ENCODE data around the gene PIGO. TPM values are rescaled to one million over a fixed set of nuclear protein-coding genes. Genes with fewer than 3 reads are reported as not detected.
A peak's percentile ranks its signal among the peaks of the same experiment; 100 is the strongest.

The PIGO gene
- polyA plus RNA-seq, 1 of the 3 experiments (the other 2 are of a cell fraction) = 31.0 TPM

- ChIA-PET CTCF (interaction anchor here (0.6 to 5.1 kb wide), 7 partner anchors 15 to 322 kb away, joined by 3 to 55 read pairs (median 6); partner anchors contain the start of genes PIGO and STOML2), POLR2A (interaction anchor here (0.8 to 2.9 kb wide), 8 partner anchors 7 to 568 kb away, joined by 3 to 29 read pairs (median 5); partner anchors contain the start of genes DNAJB5, STOML2 and VCP)
- peak overlapping the region; percentile 68 to 74 for H3K4me3 ChIP-seq (ENCODE audit: low read depth in 2 of 2, low read length in 1 of 2)
- H3K36me3 ChIP-seq (replicated peaks in 1 of 2; ENCODE audit: control insufficient read depth in 1 of 2, insufficient read depth in 2 of 2, low read length in 1 of 2) = peaks cover 3 to 28% of the 10 kb centered on the region in 2 experiments
- peaks cover 5% of the 10 kb centered on the region for H3F3A ChIP-seq (replicated peaks; ENCODE audit: insufficient read depth)
- H3K9ac ChIP-seq = peak overlapping the region; percentile 75
- no peaks in the 10 kb centered on the region for H3K9me3 ChIP-seq
- peak overlapping the region; percentile 64 to 88 for H3K27ac ChIP-seq (ENCODE audit: low read depth in 2 of 2, low read length in 1 of 2)
- H2AFZ ChIP-seq (ENCODE audit: low read depth) = peak overlapping the region; percentile 97; the same call in 1 of the 2 replicates
- peaks cover 29% of the 10 kb centered on the region for H3K79me2 ChIP-seq (ENCODE audit: insufficient read depth)
- H3K9me2 ChIP-seq = no peaks in the 10 kb centered on the region
- TF ChIP-seq ELF1 (IDR thresholded peaks at IDR 0.05) (no peak), TCF12 (IDR thresholded peaks at IDR 0.05) (no peak), MAX (IDR thresholded peaks at IDR 0.05; ENCODE audit: low read depth) (no peak), TEAD4 (IDR thresholded peaks at IDR 0.05; ENCODE audit: borderline replicate concordance, insufficient read depth) (no peak), USF1 (IDR thresholded peaks at IDR 0.05; ENCODE audit: borderline replicate concordance, low read depth) (no peak), FOXJ3 (CRISPR knock-in tag; IDR thresholded peaks at IDR 0.05) (no peak), TAF1 (IDR thresholded peaks at IDR 0.05; ENCODE audit: borderline replicate concordance, low read depth, low read length) (no peak), CHD2 (IDR thresholded peaks at IDR 0.05; ENCODE audit: low read length, partially characterized antibody) (no peak), GATA2 (CRISPR knock-in tag; IDR thresholded peaks at IDR 0.05) (no peak), EZH2phosphoT487 (IDR thresholded peaks at IDR 0.05; ENCODE audit: borderline replicate concordance, low read depth) (no peak), EP300 (IDR thresholded peaks at IDR 0.05; ENCODE audit: borderline replicate concordance in 1 of 2, low read depth in 1 of 2, low read length in 1 of 2) (no peak), USF2 (IDR thresholded peaks at IDR 0.05; ENCODE audit: borderline replicate concordance, low read depth, low read length) (no peak), RFX5 (IDR thresholded peaks at IDR 0.05; ENCODE audit: low read length) (no peak), PBX3 (IDR thresholded peaks at IDR 0.05) (no peak), FOSL2 (IDR thresholded peaks at IDR 0.05; ENCODE audit: borderline replicate concordance, low read depth) (no peak), RXRA (IDR thresholded peaks at IDR 0.05; ENCODE audit: borderline replicate concordance, low read depth) (no peak), RAD21 (IDR thresholded peaks at IDR 0.05; ENCODE audit: low read length) (no peak), POLR2AphosphoS5 (IDR thresholded peaks at IDR 0.05; ENCODE audit: low read depth, low read length) (no peak)
- H3K4me1 ChIP-seq (ENCODE audit: control insufficient read depth in 1 of 2, insufficient read depth in 2 of 2, low read depth in 1 of 2, low read length in 1 of 2) = peaks cover 11 to 13% of the 10 kb centered on the region in 2 experiments; a peak in 1 of 4 replicates
- DNase-seq = peak; percentile 27
- no peaks in the 10 kb centered on the region for H3K27me3 ChIP-seq (ENCODE audit: insufficient read depth)
- peak overlapping the region; percentile 91 for H3K4me2 ChIP-seq
- no peaks in the 10 kb centered on the region for H4K20me1 ChIP-seq (ENCODE audit: insufficient read depth)
- 4% methylated on average over 6 of the region's 10 CpGs for WGBS (ENCODE audit: low lambda C conversion rate)
Measured at GRCh38 chr9:35079041-35079425, 17.4 kb downstream of the PIGO start.
